H1 (cell line): ENCODE data around the gene GIPC1. TPM values are rescaled to one million over a fixed set of nuclear protein-coding genes. Genes with fewer than 3 reads are reported as not detected.

Experiments
- ATF2 ChIP-seq: IDR thresholded peaks from 2 replicates; pipeline ENCODE4 v1.6.1; 2012; ENCODE audit warnings: low read length, inconsistent platforms
- SP4 ChIP-seq: IDR thresholded peaks from 2 replicates; pipeline ENCODE4 v1.6.1; 2012; ENCODE audit warnings: low read length, inconsistent platforms
- polyA plus RNA-seq, 7 experiments: library from polyadenylated mRNA; depleted of rRNA in 3 of 7; stranded (reverse) in 5 of 7; unstranded in 2 of 7; fragments of >200 nt in 5 of 7; fragments of 200-250 nt in 2 of 7; gene quantifications; 1 replicate in 5 of 7; 2 replicates in 1 of 7; 4 replicates in 1 of 7; pipeline versions ENCODE4 v1.2.1 to v1.2.3, GENCODE V29; 2011 to 2013; ENCODE audit warnings: missing spikeins in 2 of 7, mixed read lengths in 2 of 7
- total RNA-seq: library from RNA; stranded (reverse); fragmentation: NEBNext Ultra II Directional; extraction: Animal tissue kit (Norgen Biotek cat#: 25700); gene quantifications from 2 replicates; pipeline ENCODE4 v1.2.1, GENCODE V29; 2021

The GIPC1 gene
- total and polyA plus RNA-seq, 2 of the 8 experiments (the other 6 are each of a cell fraction or from before 2014, with no cell fraction given) = 65.6 to 72.0 TPM

- TF ChIP-seq ATF2 (no peak), SP4 (no peak)
Observed at GRCh38 chr19:14440049-14440448, 55.9 kb downstream of the GIPC1 start (continued).
